ENCODE results near the gene CST3. TPM values are rescaled to one million over a fixed set of nuclear protein-coding genes. Genes with fewer than 3 reads are reported as not detected.
A peak's percentile ranks its signal among the peaks of the same experiment; 100 is the strongest.
"Not testable (repeated sequence)": the region's sequence is repeated elsewhere in the genome, so short reads cannot be mapped to it uniquely, and the experiment has no call there.

Gene CST3
- total and polyA plus RNA-seq, 2 donors: 231 to 465 TPM

GRCh38 chr20:23629017-23629541, 8.7 kb downstream of the CST3 start:
- Histone ChIP-seq H3K4me3 (ENCODE audit: low read length in 2 of 2) (no peak overlapping the region), H3K36me3 (ENCODE audit: control insufficient read depth in 2 of 2, insufficient read depth in 2 of 2, low read length in 1 of 2) (peaks cover 0 to 5% of the 10 kb centered on the region in 2 donors), H3K4me1 (ENCODE audit: control insufficient read depth in 2 of 2, insufficient read depth in 2 of 2, low read length in 2 of 2) (peaks cover 0 to 6% of the 10 kb centered on the region in 2 donors), H3K9me3 (ENCODE audit: control insufficient read depth in 2 of 2, insufficient read depth in 1 of 2, low read length in 1 of 2) (no peaks in the 10 kb centered on the region), H3K27ac (ENCODE audit: low read depth in 1 of 2, low read length in 1 of 2) (no peak overlapping the region), H3K27me3 (ENCODE audit: control insufficient read depth in 2 of 2, insufficient read depth in 1 of 2, low read length in 1 of 2) (no peaks in the 10 kb centered on the region)
- DNase-seq (ENCODE audit: low read depth in 6 of 9, low spot score in 9 of 9): no peak
- WGBS: 78% methylated on average over 7 of the region's 7 CpGs

DNA sequence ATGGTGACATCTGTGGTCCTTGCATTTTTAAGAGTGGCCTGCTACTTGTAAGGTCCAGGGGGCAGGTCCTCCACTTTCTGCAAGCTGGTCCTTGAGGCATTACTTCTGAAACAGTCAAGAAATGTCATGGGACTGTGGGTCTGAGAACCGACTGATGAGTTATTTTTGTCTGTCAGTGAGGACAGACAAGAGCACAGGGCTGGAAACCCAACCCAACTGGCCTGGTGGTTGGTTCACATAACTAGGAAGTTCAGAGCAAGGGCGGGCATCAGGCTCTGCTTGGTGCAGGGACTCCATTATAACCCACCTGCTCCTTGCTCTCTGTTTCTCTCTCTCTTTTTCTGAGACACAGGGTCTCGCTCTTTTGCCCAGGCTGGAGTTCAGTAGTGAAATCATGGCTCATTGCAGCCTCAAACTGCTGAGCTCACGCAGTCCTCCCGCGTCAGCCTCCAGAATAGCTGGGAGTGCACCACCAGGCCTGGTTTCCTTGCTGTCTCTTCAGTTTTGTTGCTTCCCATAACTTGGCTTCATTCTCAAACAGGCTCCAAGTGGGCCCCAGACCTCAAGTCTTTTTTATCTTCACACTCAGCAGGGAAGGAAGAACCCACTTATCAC, 9.2 kb downstream of the CST3 start:
- Histone ChIP-seq H3K36me3 (ENCODE audit: control insufficient read depth in 2 of 2, insufficient read depth in 2 of 2, low read length in 1 of 2) (peaks cover 0 to 5% of the 10 kb centered on the region in 2 donors), H3K27ac (ENCODE audit: low read depth in 1 of 2, low read length in 1 of 2) (no peak overlapping the region), H3K27me3 (ENCODE audit: control insufficient read depth in 2 of 2, insufficient read depth in 1 of 2, low read length in 1 of 2) (no peaks in the 10 kb centered on the region), H3K4me3 (ENCODE audit: low read length in 2 of 2) (no peak overlapping the region), H3K4me1 (ENCODE audit: control insufficient read depth in 2 of 2, insufficient read depth in 2 of 2, low read length in 2 of 2) (peaks cover 0 to 6% of the 10 kb centered on the region in 2 donors), H3K9me3 (ENCODE audit: control insufficient read depth in 2 of 2, insufficient read depth in 1 of 2, low read length in 1 of 2) (no peaks in the 10 kb centered on the region)
- no peak for DNase-seq (ENCODE audit: low read depth in 6 of 9, low spot score in 9 of 9)
- 93% methylated on average over 6 of the region's 6 CpGs for WGBS

DNA sequence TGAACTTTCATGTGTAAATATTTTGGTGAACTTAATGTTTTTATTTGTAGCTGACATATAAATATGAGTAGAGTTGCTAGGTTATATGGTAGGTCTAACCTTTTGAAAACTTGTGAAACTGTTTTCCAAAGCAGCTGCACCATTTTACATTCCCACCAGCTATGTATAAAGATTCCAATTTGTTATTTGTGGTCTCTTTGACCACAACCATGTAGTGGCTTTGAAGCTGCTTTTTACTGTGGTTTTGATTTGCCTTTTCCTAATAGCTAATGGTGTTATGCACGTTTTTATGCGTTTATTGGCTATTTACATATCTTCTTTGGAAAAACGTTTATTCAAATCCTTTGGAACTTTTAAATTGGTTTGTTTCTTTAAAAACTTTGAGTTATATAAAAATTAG, 10.3 kb downstream of the CST3 start:
- no peak for DNase-seq (ENCODE audit: low read depth in 6 of 9, low spot score in 9 of 9)
- H3K27ac ChIP-seq (ENCODE audit: low read depth in 1 of 2, low read length in 1 of 2): no peak overlapping the region
- peaks cover 0 to 6% of the 10 kb centered on the region in 2 donors for H3K4me1 ChIP-seq (ENCODE audit: control insufficient read depth in 2 of 2, insufficient read depth in 2 of 2, low read length in 2 of 2)
- peaks cover 0 to 2% of the 10 kb centered on the region in 2 donors for H3K36me3 ChIP-seq (ENCODE audit: control insufficient read depth in 2 of 2, insufficient read depth in 2 of 2, low read length in 1 of 2)
- no peaks in the 10 kb centered on the region for H3K9me3 ChIP-seq (ENCODE audit: control insufficient read depth in 2 of 2, insufficient read depth in 1 of 2, low read length in 1 of 2)
- H3K4me3 ChIP-seq (ENCODE audit: low read length in 2 of 2): no peak overlapping the region
- 90% methylated on average over 3 of the region's 3 CpGs for WGBS
- H3K27me3 ChIP-seq (ENCODE audit: control insufficient read depth in 2 of 2, insufficient read depth in 1 of 2, low read length in 1 of 2): no peaks in the 10 kb centered on the region

DNA sequence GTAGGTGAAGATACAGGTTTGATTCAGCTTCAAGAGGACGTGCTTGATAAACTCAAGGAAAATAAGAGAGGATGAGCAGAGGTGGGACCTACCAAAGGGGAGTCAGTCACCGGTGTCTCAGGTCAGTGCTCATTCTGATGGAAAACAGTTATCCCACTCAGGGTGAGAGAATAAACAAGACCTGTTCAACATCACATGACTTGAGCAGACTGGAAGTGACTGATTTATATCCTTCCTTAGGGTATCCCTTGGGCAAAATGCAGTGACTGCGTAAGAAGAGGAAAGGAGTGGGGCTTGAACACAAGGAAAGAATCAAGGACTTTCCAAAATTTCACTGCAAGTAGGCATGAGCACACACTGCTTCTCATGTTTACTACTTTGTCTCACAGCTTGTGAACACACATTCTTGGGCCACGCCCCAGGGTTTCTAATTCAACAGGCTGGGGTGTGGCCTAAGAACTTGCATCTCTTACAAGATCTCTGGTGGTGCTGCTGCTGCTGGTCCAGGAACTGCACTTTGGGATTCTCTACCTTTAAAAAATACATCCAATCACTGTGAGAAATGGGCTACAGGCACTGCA, 11.6 kb downstream of the CST3 start:
- 93% methylated on average over 4 of the region's 4 CpGs for WGBS
- no peak for DNase-seq (ENCODE audit: low read depth in 6 of 9, low spot score in 9 of 9)
- Histone ChIP-seq H3K4me1 (ENCODE audit: control insufficient read depth in 2 of 2, insufficient read depth in 2 of 2, low read length in 2 of 2) (peaks cover 0 to 6% of the 10 kb centered on the region in 2 donors), H3K27me3 (ENCODE audit: control insufficient read depth in 2 of 2, insufficient read depth in 1 of 2, low read length in 1 of 2) (no peaks in the 10 kb centered on the region), H3K36me3 (ENCODE audit: control insufficient read depth in 2 of 2, insufficient read depth in 2 of 2, low read length in 1 of 2) (no peaks in the 10 kb centered on the region), H3K9me3 (ENCODE audit: control insufficient read depth in 2 of 2, insufficient read depth in 1 of 2, low read length in 1 of 2) (no peaks in the 10 kb centered on the region), H3K27ac (ENCODE audit: low read depth in 1 of 2, low read length in 1 of 2) (no peak overlapping the region), H3K4me3 (ENCODE audit: low read length in 2 of 2) (no peak overlapping the region)

- Histone ChIP-seq H3K27me3 (ENCODE audit: control insufficient read depth in 2 of 2, insufficient read depth in 1 of 2, low read length in 1 of 2) (no peaks in the 10 kb centered on the region), H3K9me3 (ENCODE audit: control insufficient read depth in 2 of 2, insufficient read depth in 1 of 2, low read length in 1 of 2) (no peaks in the 10 kb centered on the region), H3K4me1 (ENCODE audit: control insufficient read depth in 2 of 2, insufficient read depth in 2 of 2, low read length in 2 of 2) (peaks cover 0 to 6% of the 10 kb centered on the region in 2 donors), H3K4me3 (ENCODE audit: low read length in 2 of 2) (no peak overlapping the region), H3K36me3 (ENCODE audit: control insufficient read depth in 2 of 2, insufficient read depth in 2 of 2, low read length in 1 of 2) (no peaks in the 10 kb centered on the region), H3K27ac (ENCODE audit: low read depth in 1 of 2, low read length in 1 of 2) (no peak overlapping the region)
- WGBS: 94% methylated on average over 9 of the region's 9 CpGs
- DNase-seq (ENCODE audit: low read depth in 6 of 9, low spot score in 9 of 9): no peak
These were observed 12.4 kb downstream of the CST3 start for GRCh38 chr20:23625236-23625964.

DNA sequence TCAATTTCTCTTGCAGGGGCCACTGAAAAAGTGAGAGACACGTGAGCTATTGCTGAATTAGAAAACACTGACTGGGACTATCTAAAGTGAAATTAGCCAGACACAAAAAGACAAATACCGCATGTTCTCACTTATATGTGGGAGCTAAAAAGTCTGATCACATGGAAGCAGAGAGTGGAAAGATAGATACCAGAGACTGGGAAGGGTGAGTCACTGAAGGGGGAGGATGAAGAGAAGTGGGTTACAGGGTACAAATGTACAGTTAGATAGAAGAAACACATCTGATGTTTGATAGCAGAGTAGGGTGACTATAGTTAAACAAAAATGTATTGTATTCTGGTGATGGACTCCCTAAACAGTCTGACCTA, 13.4 kb downstream of the CST3 start:
- Histone ChIP-seq H3K36me3 (ENCODE audit: control insufficient read depth in 2 of 2, insufficient read depth in 2 of 2, low read length in 1 of 2) (no peaks in the 10 kb centered on the region), H3K27ac (ENCODE audit: low read depth in 1 of 2, low read length in 1 of 2) (no peak overlapping the region), H3K4me1 (ENCODE audit: control insufficient read depth in 2 of 2, insufficient read depth in 2 of 2, low read length in 2 of 2) (peaks cover 0 to 6% of the 10 kb centered on the region in 2 donors), H3K9me3 (ENCODE audit: control insufficient read depth in 2 of 2, insufficient read depth in 1 of 2, low read length in 1 of 2) (no peaks in the 10 kb centered on the region), H3K4me3 (ENCODE audit: low read length in 2 of 2) (no peak overlapping the region), H3K27me3 (ENCODE audit: control insufficient read depth in 2 of 2, insufficient read depth in 1 of 2, low read length in 1 of 2) (no peaks in the 10 kb centered on the region)
- DNase-seq (ENCODE audit: low read depth in 6 of 9, low spot score in 9 of 9): no peak
- WGBS: 96% methylated on average over 2 of the region's 2 CpGs

GRCh38 chr20:23623666-23624323, 14.0 kb downstream of the CST3 start:
- no peak overlapping the region for H3K27ac ChIP-seq (ENCODE audit: low read depth in 1 of 2, low read length in 1 of 2)
- WGBS: 95% methylated on average over 4 of the region's 4 CpGs
- no peaks in the 10 kb centered on the region for H3K9me3 ChIP-seq (ENCODE audit: control insufficient read depth in 2 of 2, insufficient read depth in 1 of 2, low read length in 1 of 2)
- DNase-seq (ENCODE audit: low read depth in 6 of 9, low spot score in 9 of 9): no peak
- no peaks in the 10 kb centered on the region for H3K36me3 ChIP-seq (ENCODE audit: control insufficient read depth in 2 of 2, insufficient read depth in 2 of 2, low read length in 1 of 2)
- H3K4me1 ChIP-seq (ENCODE audit: control insufficient read depth in 2 of 2, insufficient read depth in 2 of 2, low read length in 2 of 2): peaks cover 0 to 3% of the 10 kb centered on the region in 2 donors
- H3K27me3 ChIP-seq (ENCODE audit: control insufficient read depth in 2 of 2, insufficient read depth in 1 of 2, low read length in 1 of 2): no peaks in the 10 kb centered on the region
- H3K4me3 ChIP-seq (ENCODE audit: low read length in 2 of 2): no peak overlapping the region

- no peak for DNase-seq (ENCODE audit: low read depth in 6 of 9, low spot score in 9 of 9)
- peak overlapping the region; percentile 28 to 58 for H3K27ac ChIP-seq (ENCODE audit: low read depth in 1 of 2, low read length in 1 of 2)
- H3K4me1 ChIP-seq (ENCODE audit: control insufficient read depth in 2 of 2, insufficient read depth in 2 of 2, low read length in 2 of 2): no peaks in the 10 kb centered on the region
- H3K4me3 ChIP-seq (ENCODE audit: low read length in 2 of 2): no peak overlapping the region
- H3K36me3 ChIP-seq (ENCODE audit: control insufficient read depth in 2 of 2, insufficient read depth in 2 of 2, low read length in 1 of 2): no peaks in the 10 kb centered on the region
- no peaks in the 10 kb centered on the region for H3K9me3 ChIP-seq (ENCODE audit: control insufficient read depth in 2 of 2, insufficient read depth in 1 of 2, low read length in 1 of 2)
- H3K27me3 ChIP-seq (ENCODE audit: control insufficient read depth in 2 of 2, insufficient read depth in 1 of 2, low read length in 1 of 2): no peaks in the 10 kb centered on the region
- WGBS: 49% methylated on average over 4 of the region's 4 CpGs
These were observed 14.9 kb downstream of the CST3 start for GRCh38 chr20:23622839-23623343.

- H3K9me3 ChIP-seq (ENCODE audit: control insufficient read depth in 2 of 2, insufficient read depth in 1 of 2, low read length in 1 of 2); H3K4me1 ChIP-seq (ENCODE audit: control insufficient read depth in 2 of 2, insufficient read depth in 2 of 2, low read length in 2 of 2); H3K27me3 ChIP-seq (ENCODE audit: control insufficient read depth in 2 of 2, insufficient read depth in 1 of 2, low read length in 1 of 2); H3K36me3 ChIP-seq (ENCODE audit: control insufficient read depth in 2 of 2, insufficient read depth in 2 of 2, low read length in 1 of 2); H3K4me3 ChIP-seq (ENCODE audit: low read length in 2 of 2); DNase-seq (ENCODE audit: low read depth in 6 of 9, low spot score in 9 of 9); H3K27ac ChIP-seq (ENCODE audit: low read depth in 1 of 2, low read length in 1 of 2): not testable (repeated sequence)
- WGBS: 94% methylated on average over 3 of the region's 3 CpGs
These were observed 15.4 kb downstream of the CST3 start for GRCh38 chr20:23622401-23622800.
